ENCODE results near the gene LAMB1.

Gene LAMB1

GRCh38 chr7:107877731-107878382 is 125.1 kb downstream of the LAMB1 start:
- H3K27me3 Mint-ChIP-seq, result peaks cover 10% of the 10 kb centered on the region
- H3K4me1 Mint-ChIP-seq, result peaks cover 33% of the 10 kb centered on the region
- no peaks in the 10 kb centered on the region for H3K36me3 Mint-ChIP-seq
- no peaks in the 10 kb centered on the region for H3K9me3 Mint-ChIP-seq
- CTCF ChIA-PET, result interaction anchor here (0.6 to 12.6 kb wide), 8 partner anchors 10 to 414 kb away, joined by 3 to 176 read pairs (median 4); partner anchors contain the start of gene CBLL1
- no peak for DNase-seq
- no peak overlapping the region for H3K27ac Mint-ChIP-seq
- no peak overlapping the region for H3K4me3 Mint-ChIP-seq

- peaks cover 15% of the 10 kb centered on the region for H3K27me3 Mint-ChIP-seq
- no peaks in the 10 kb centered on the region for H3K9me3 Mint-ChIP-seq
- no peak overlapping the region for H3K4me3 Mint-ChIP-seq
- H3K4me1 Mint-ChIP-seq, result peaks cover 33% of the 10 kb centered on the region
- DNase-seq, result no peak
- no peaks in the 10 kb centered on the region for H3K36me3 Mint-ChIP-seq
- H3K27ac Mint-ChIP-seq, result no peak overlapping the region
- CTCF ChIA-PET, result interaction anchor here (0.6 to 12.6 kb wide), 7 partner anchors 9 to 413 kb away, joined by 3 to 176 read pairs (median 4); partner anchors contain the start of gene CBLL1
Observed at GRCh38 chr7:107876916-107877315, 126.0 kb downstream of the LAMB1 start.

- Mint-ChIP-seq H3K27me3 (peaks cover 11% of the 10 kb centered on the region), H3K9me3 (no peaks in the 10 kb centered on the region), H3K36me3 (no peaks in the 10 kb centered on the region), H3K4me1 (peaks cover 43% of the 10 kb centered on the region), H3K4me3 (no peak overlapping the region), H3K27ac (no peak overlapping the region)
- DNase-seq, result peak; percentile 58
- CTCF ChIA-PET, result interaction anchor here (0.5 to 12.6 kb wide), 21 partner anchors 10 to 727 kb away, joined by 3 to 176 read pairs (median 4); partner anchors contain the start of genes CBLL1, DLD and HBP1
Observed at GRCh38 chr7:107874605-107875446, 128.1 kb downstream of the LAMB1 start.

GRCh38 chr7:107874111-107874510 is 128.8 kb downstream of the LAMB1 start:
- Mint-ChIP-seq H3K9me3 (no peaks in the 10 kb centered on the region), H3K27ac (no peak overlapping the region), H3K4me3 (no peak overlapping the region)

More at GRCh38 chr7:107874111-107874510, 128.8 kb downstream of the LAMB1 start:
- Mint-ChIP-seq H3K4me1 (peaks cover 39% of the 10 kb centered on the region), H3K36me3 (no peaks in the 10 kb centered on the region), H3K27me3 (peaks cover 11% of the 10 kb centered on the region)
- CTCF ChIA-PET, result interaction anchor here (1.0 to 12.6 kb wide), 8 partner anchors 17 to 672 kb away, joined by 3 to 176 read pairs (median 9); partner anchors contain the start of gene CBLL1
- DNase-seq, result no peak
